ENCODE data around the gene PPIF. TPM values are rescaled to one million over a fixed set of nuclear protein-coding genes. Genes with fewer than 3 reads are reported as not detected.
A peak's percentile ranks its signal among the peaks of the same experiment; 100 is the strongest.

The PPIF gene
- total RNA-seq, 1 donor, result 29.6 TPM

GRCh38 chr10:79378647-79379511 is 31.6 kb downstream of the PPIF start:
- H3K4me3 ChIP-seq (ENCODE audit: low read depth, low read length), result no peak overlapping the region
- no peak for DNase-seq (ENCODE audit: low read depth)
- no peak for TF ChIP-seq CTCF (IDR thresholded peaks at IDR 0.05; ENCODE audit: insufficient read depth, low read length)

- peak; percentile 52 for DNase-seq (ENCODE audit: low read depth)
- no peak for TF ChIP-seq CTCF (IDR thresholded peaks at IDR 0.05; ENCODE audit: insufficient read depth, low read length)
- no peak overlapping the region for H3K4me3 ChIP-seq (ENCODE audit: low read depth, low read length)
Observed at GRCh38 chr10:79379512-79380124, 32.3 kb downstream of the PPIF start.

- H3K4me3 ChIP-seq (ENCODE audit: low read depth, low read length), result no peak overlapping the region
- TF ChIP-seq CTCF (IDR thresholded peaks at IDR 0.05; ENCODE audit: insufficient read depth, low read length), result no peak
- peak; percentile 74 for DNase-seq (ENCODE audit: low read depth)
Observed at GRCh38 chr10:79380125-79380945, 33.1 kb downstream of the PPIF start.

GRCh38 chr10:79380946-79381721 is 33.9 kb downstream of the PPIF start:
- no peak overlapping the region for H3K4me3 ChIP-seq (ENCODE audit: low read depth, low read length)
- TF ChIP-seq CTCF (IDR thresholded peaks at IDR 0.05; ENCODE audit: insufficient read depth, low read length), result no peak
- DNase-seq (ENCODE audit: low read depth), result no peak

GRCh38 chr10:79381804-79382221 is 34.5 kb downstream of the PPIF start:
- no peak for TF ChIP-seq CTCF (IDR thresholded peaks at IDR 0.05; ENCODE audit: insufficient read depth, low read length)
- no peak overlapping the region for H3K4me3 ChIP-seq (ENCODE audit: low read depth, low read length)

GRCh38 chr10:79382491-79382941 is 35.2 kb downstream of the PPIF start:
- TF ChIP-seq CTCF (IDR thresholded peaks at IDR 0.05; ENCODE audit: insufficient read depth, low read length), result no peak
- H3K4me3 ChIP-seq (ENCODE audit: low read depth, low read length), result no peak overlapping the region
- no peak for DNase-seq (ENCODE audit: low read depth)

More at GRCh38 chr10:79381804-79382221, 34.5 kb downstream of the PPIF start:
- DNase-seq (ENCODE audit: low read depth), result peak; percentile 63
